GM19193 (cell line): ENCODE data around the gene GPM6B.

Experiments used
- POLR2A ChIP-seq: IDR thresholded peaks from 4 replicates; pipeline ENCODE4 v1.6.1; 2011; ENCODE audit not compliant: insufficient read depth, insufficient read length; ENCODE audit errors: extremely low read depth

GPM6B gene

GRCh38 chrX:13733506-13733905, 83.4 kb downstream of the GPM6B start:
- no peak for TF ChIP-seq POLR2A

- no peak for TF ChIP-seq POLR2A
Observed at GRCh38 chrX:13732246-13733067, 84.4 kb downstream of the GPM6B start.

- TF ChIP-seq POLR2A: no peak
Observed at GRCh38 chrX:13721819-13722519, 94.9 kb downstream of the GPM6B start.

GRCh38 chrX:13721371-13721770, 95.5 kb downstream of the GPM6B start:
- no peak for TF ChIP-seq POLR2A
